Heart right ventricle (tissue), 16 donors: Measurements from ENCODE around the gene RNF31. TPM values are rescaled to one million over a fixed set of nuclear protein-coding genes. Genes with fewer than 3 reads are reported as not detected.

Experiments
- ATAC-seq, 8 donors: fragments of 200-7000 bp; cut with Tn5 transposase; one replicate each; pipeline ENCODE4 v1.9.1; 2020; ENCODE audit warnings: mild to moderate bottlenecking in 8 of 8, moderate library complexity in 8 of 8, moderate number of reproducible peaks in 1 of 8
- DNase-seq, 2 donors: peaks; one replicate each; pipeline ENCODE4 v3.0.0-alpha.2; 2020
- H3K27ac ChIP-seq, 10 donors: fragments of 200-600 bp; sonication (generic) in 2 of 10; one replicate each; pipeline versions ENCODE4 v1.5.0 to v1.8.0; 2020 to 2022; ENCODE audit warnings: mild to moderate bottlenecking in 3 of 10
- H3K27me3 ChIP-seq, 7 donors: fragments of 200-600 bp; one replicate each; pipeline ENCODE4 v1.8.0; 2021 to 2022; ENCODE audit warnings: mild to moderate bottlenecking in 2 of 7
- H3K36me3 ChIP-seq, 9 donors: fragments of 200-600 bp; sonication (generic) in 1 of 9; one replicate each; pipeline versions ENCODE4 v1.5.0 to v1.8.0; 2020 to 2022; ENCODE audit warnings: mild to moderate bottlenecking in 2 of 9
- H3K4me1 ChIP-seq, 9 donors: fragments of 200-600 bp; sonication (generic) in 1 of 9; one replicate each; pipeline versions ENCODE4 v1.5.0 to v1.8.0; 2020 to 2022; ENCODE audit warnings: mild to moderate bottlenecking in 4 of 9
- H3K4me3 ChIP-seq, 10 donors: fragments of 200-600 bp; sonication (generic) in 2 of 10; one replicate each; pipeline versions ENCODE4 v1.5.0 to v1.8.0; 2020 to 2022; ENCODE audit warnings: mild to moderate bottlenecking in 7 of 10, moderate library complexity in 2 of 10
- H3K9me3 ChIP-seq, 11 donors: fragments of 200-600 bp in 10 of 11; sonication (generic) in 2 of 11; one replicate each; pipeline versions ENCODE4 v1.5.0 to v1.8.0; 2013 to 2022; ENCODE audit warnings: mild to moderate bottlenecking in 2 of 11, control low read depth in 1 of 11, moderate library complexity in 1 of 11
- CTCF ChIP-seq, 9 donors: fragments of 200-600 bp; sonication (generic) in 2 of 9; IDR thresholded peaks; one replicate each; pipeline versions ENCODE4 v1.5.0 to v1.8.0; 2021 to 2022; ENCODE audit warnings: antibody characterized with exemption in 9 of 9, mild to moderate bottlenecking in 5 of 9, moderate library complexity in 1 of 9
- WGBS, 2 donors: extraction: QIAGEN DNeasy Blood & Tissue Kit; methylation state at CpG; one replicate each; pipeline ENCODE4 v1.1.7; 2013; ENCODE audit warnings: inconsistent platforms in 1 of 2; 5-methylcytosine and 5-hydroxymethylcytosine counted together
- intact Hi-C, 10 donors: fragments of 100-400 bp; cut with DNase I; formaldehyde crosslinking; loops; one replicate each; pipeline versions ENCODE4 v1.11.1 to v1.14.2; 2022
- polyA plus RNA-seq, 2 donors: library from polyadenylated mRNA; stranded (reverse); fragments of 200-250 nt; gene quantifications; one replicate each; pipeline ENCODE4 v1.2.3, GENCODE V29; 2013
- total RNA-seq, 10 donors: library from RNA; stranded (reverse); fragmentation: NEBNext Ultra II Directional in 3 of 10; extraction: Animal tissue kit (Norgen Biotek cat#: 25700) in 3 of 10; gene quantifications; one replicate each; pipeline versions ENCODE4 v1.2.1 to v1.2.4, GENCODE V29; 2021 to 2023
- donor health status: Arrhythmogenic right ventricular cardiomyopathy.
- donor health status: ischemic (EF 13 %, LVEDD 7.1; RV severe dilation, severe dysfunction).
- donor health status: healthy with polysubstance abuse.
- donor health status: DM: no; HTN: yes; CAD: no.
- donor health status: DM: no; HTN: no; CAD: no.
- donor health status: ischemic (EF 25% LVEDD 6.9; RV normal size, moderate dysfunction).
- donor health status: ischemic (EF 25% LVEDD 5.7; RV mildly dilated, moderate dysfunction).
- donor health status: healthy.
- donor health status: DM: yes; HTN: yes; CAD: no.
- donor health status: Ischemic cardiomyopathy.
- donor health status: ischemic (EF 35%, LVEDD 5.7; RV mildly dilated, moderate dysfunction).
- donor health status: nonischemic (EF 11% LVEDD 7.7; RV severe dilation, severe dysfunction).
- donor health status: DM: yes; HTN: yes; CAD: no.
- donor health status: PGD.
- donor health status: ischemic (EF 29% LVEDD 5.4; RV normal size, mild dysfunction).
- donor health status: nonischemic (EF 23%, LVEDD 6.1; RV moderate dilation, normal function).

RNF31 gene
- total and polyA plus RNA-seq, 12 donors, result 27.5 to 92.9 (median 35.7) TPM

- intact Hi-C loops, result no loop called here
- Histone ChIP-seq H3K9me3 (no peaks in the 10 kb centered on the region), H3K27me3 (no peaks in the 10 kb centered on the region), H3K27ac (no peak overlapping the region), H3K4me3 (no peak overlapping the region), H3K36me3 (peaks cover 0 to 80% (median 25%) of the 10 kb centered on the region in 9 donors), H3K4me1 (peaks cover 4 to 37% (median 31%) of the 10 kb centered on the region in 9 donors)
- no peak for DNase-seq
- ATAC-seq, result no peak
- TF ChIP-seq CTCF (IDR thresholded peaks at IDR 0.05), result no peak
- 88 to 89% methylated on average over 19 of the region's 19 CpGs for WGBS, 2 donors
These were observed 37.0 kb downstream of the RNF31 start for GRCh38 chr14:24184104-24184970.

GRCh38 chr14:24185026-24185425 is 37.7 kb downstream of the RNF31 start:
- Histone ChIP-seq H3K4me1 (peaks cover 4 to 33% (median 25%) of the 10 kb centered on the region in 9 donors), H3K36me3 (peaks cover 0 to 80% (median 23%) of the 10 kb centered on the region in 9 donors), H3K27ac (no peak overlapping the region), H3K4me3 (no peak overlapping the region), H3K27me3 (no peaks in the 10 kb centered on the region), H3K9me3 (no peaks in the 10 kb centered on the region)
- no peak for TF ChIP-seq CTCF (IDR thresholded peaks at IDR 0.05)
- WGBS, 2 donors, result 92 to 97% methylated on average over 7 of the region's 7 CpGs
- no peak for DNase-seq
- no peak for ATAC-seq
- intact Hi-C loops, result no loop called here

GRCh38 chr14:24185741-24186140 is 38.4 kb downstream of the RNF31 start:
- no peaks in the 10 kb centered on the region for H3K27me3 ChIP-seq
- no peak overlapping the region for H3K4me3 ChIP-seq
- H3K9me3 ChIP-seq, result no peaks in the 10 kb centered on the region
- H3K27ac ChIP-seq, result no peak overlapping the region
- intact Hi-C loops, result no loop called here
- no peak for DNase-seq
- ATAC-seq, result no peak
- TF ChIP-seq CTCF (IDR thresholded peaks at IDR 0.05), result no peak
- WGBS, 2 donors, result 93 to 94% methylated on average over 11 of the region's 11 CpGs
- H3K4me1 ChIP-seq, result peaks cover 4 to 26% (median 19%) of the 10 kb centered on the region in 9 donors
- H3K36me3 ChIP-seq, result peaks cover 0 to 78% (median 20%) of the 10 kb centered on the region in 9 donors

- ATAC-seq (no peak), DNase-seq (no peak)
- Histone ChIP-seq H3K4me3 (peak overlapping the region in 1 of 10 donors; percentile 94), H3K36me3 (peaks cover 0 to 77% (median 24%) of the 10 kb centered on the region in 9 donors), H3K27me3 (no peaks in the 10 kb centered on the region), H3K4me1 (peaks cover 4 to 24% (median 19%) of the 10 kb centered on the region in 9 donors), H3K9me3 (no peaks in the 10 kb centered on the region), H3K27ac (no peak overlapping the region)
- intact Hi-C loops, result no loop called here
- WGBS, 2 donors, result 93 to 95% methylated on average over 10 of the region's 10 CpGs
- no peak for TF ChIP-seq CTCF (IDR thresholded peaks at IDR 0.05)
These were observed 39.7 kb downstream of the RNF31 start for GRCh38 chr14:24186831-24187538.
